ENCODE results near the gene GSX2. TPM values are rescaled to one million over a fixed set of nuclear protein-coding genes. Genes with fewer than 3 reads are reported as not detected.
"Not testable (repeated sequence)": the region's sequence is repeated elsewhere in the genome, so short reads cannot be mapped to it uniquely, and the experiment has no call there.

GSX2 gene
- total and polyA plus RNA-seq, 2 of the 4 experiments (the other 2 are of a cell fraction): not detected

- H2BK5ac ChIP-seq (ENCODE audit: low read depth, low read length, poor library complexity, severe bottlenecking); H3K9me3 ChIP-seq (ENCODE audit: control insufficient read depth, insufficient read depth, low read length); H3K4me3 ChIP-seq (ENCODE audit: insufficient read depth, low read depth, low read length); ATAC-seq (ENCODE audit: low read depth); POLR2A ChIA-PET (ENCODE audit: unreplicated experiment); H3K4me1 ChIP-seq (ENCODE audit: control insufficient read depth, insufficient read depth, low read length); H4K8ac ChIP-seq (ENCODE audit: low read depth in 2 of 2, low read length in 2 of 2); dilution Hi-C loops (cut with HindIII; ENCODE audit: low sequenced_read_pairs, unreplicated experiment); H2AFZ ChIP-seq (replicated peaks; ENCODE audit: low read length, poor library complexity); H4K5ac ChIP-seq (ENCODE audit: low read depth, low read length); H3K14ac ChIP-seq (replicated peaks; ENCODE audit: low read depth, low read length); H4K91ac ChIP-seq (ENCODE audit: insufficient read depth, low read depth, low read length); H3K9ac ChIP-seq (ENCODE audit: low read depth, low read length); H4K20me1 ChIP-seq (ENCODE audit: insufficient read depth, low read length); BruUV-seq (replicated peaks); H2AK5ac ChIP-seq (ENCODE audit: low read depth, low read length); DNase-seq; H2BK120ac ChIP-seq (ENCODE audit: low read depth, low read length); H2BK20ac ChIP-seq (ENCODE audit: low read depth, low read length); H3K27ac ChIP-seq (ENCODE audit: insufficient read depth, low read length); H3K36me3 ChIP-seq (ENCODE audit: control insufficient read depth, insufficient read depth, low read length); H3K4me2 ChIP-seq (ENCODE audit: low read depth, low read length); H3K9me1 ChIP-seq (ENCODE audit: insufficient read depth, low read length); H2AK9ac ChIP-seq (replicated peaks; ENCODE audit: low read depth, low read length, poor library complexity); H3K23ac ChIP-seq (ENCODE audit: low read depth, low read length); H3K27me3 ChIP-seq (ENCODE audit: control insufficient read depth, insufficient read depth, low read length); H3K18ac ChIP-seq (ENCODE audit: low read depth, low read length); H3K79me1 ChIP-seq (ENCODE audit: low read depth in 1 of 2, low read length in 2 of 2); CTCF ChIA-PET; in situ Hi-C loops (cut with MboI; ENCODE audit: low sequenced_read_pairs); H3K56ac ChIP-seq (ENCODE audit: extremely low read depth, insufficient read depth, low read length); H3K4ac ChIP-seq (ENCODE audit: low read depth, low read length); H2BK15ac ChIP-seq (ENCODE audit: low read depth, low read length): not testable (repeated sequence)
- no CpG with 5 or more reads among the region's 6 CpGs for whole genome bisulfite sequencing, 2 experiments (ENCODE audit: extremely low coverage in 2 of 2, insufficient read length in 1 of 2)
- intact Hi-C loops (cut with micrococcal nuclease): loop anchor here (5.0 kb wide), 1 partner anchor 81 kb away; no protein-coding TSS in a partner anchor
These were observed 16.3 kb downstream of the GSX2 start for GRCh38 chr4:54116246-54116645.

Data from IMR-90 (cell line).